Activated T-helper 2 cell treated with anti-CD3 and anti-CD28 coated beads, Interferon-gamma antibody, Interleukin-2, Interleukin-4, amounts not matched to agents 10 μg/mL and 5 μg/mL and 100 μg/mL, durations not matched to agents 14 hours and 24 hours and 36 hours (primary cell): ENCODE measurements around the gene SCYGR4. TPM values are rescaled to one million over a fixed set of nuclear protein-coding genes. Genes with fewer than 3 reads are reported as not detected.
"Not testable (repeated sequence)": the region's sequence is repeated elsewhere in the genome, so short reads cannot be mapped to it uniquely, and the experiment has no call there.

ENCODE experiments used
- DNase-seq: peaks from one replicate; pipeline ENCODE4 v3.0.0; 2021; ENCODE audit warnings: low spot score
- H3K27ac Mint-ChIP-seq: one replicate; pipeline ENCODE4 v1.8.0; 2021; ENCODE audit warnings: mixed read lengths
- H3K27me3 Mint-ChIP-seq: one replicate; pipeline ENCODE4 v1.8.0; 2021; ENCODE audit warnings: low read depth, mixed read lengths
- H3K36me3 Mint-ChIP-seq: one replicate; pipeline ENCODE4 v1.8.0; 2021; ENCODE audit warnings: low read depth, mixed read lengths
- H3K4me1 Mint-ChIP-seq: one replicate; pipeline ENCODE4 v1.8.0; 2021; ENCODE audit warnings: low read depth, mixed read lengths
- H3K4me3 Mint-ChIP-seq: one replicate; pipeline ENCODE4 v1.8.0; 2021; ENCODE audit warnings: low read depth, mild to moderate bottlenecking, moderate library complexity, mixed read lengths
- H3K9me3 Mint-ChIP-seq: one replicate; pipeline ENCODE4 v1.8.0; 2021; ENCODE audit warnings: mixed read lengths
- intact Hi-C: fragments of 100-400 bp; cut with micrococcal nuclease; formaldehyde crosslinking; loops from one replicate; pipeline ENCODE4 v1.15.1; 2023
- total RNA-seq: library from RNA; stranded (reverse); gene quantifications from 2 replicates; pipeline ENCODE4 v1.2.3, GENCODE V29; 2022

Gene SCYGR4
- total RNA-seq, 1 donor from 2014 or later: not detected

DNA sequence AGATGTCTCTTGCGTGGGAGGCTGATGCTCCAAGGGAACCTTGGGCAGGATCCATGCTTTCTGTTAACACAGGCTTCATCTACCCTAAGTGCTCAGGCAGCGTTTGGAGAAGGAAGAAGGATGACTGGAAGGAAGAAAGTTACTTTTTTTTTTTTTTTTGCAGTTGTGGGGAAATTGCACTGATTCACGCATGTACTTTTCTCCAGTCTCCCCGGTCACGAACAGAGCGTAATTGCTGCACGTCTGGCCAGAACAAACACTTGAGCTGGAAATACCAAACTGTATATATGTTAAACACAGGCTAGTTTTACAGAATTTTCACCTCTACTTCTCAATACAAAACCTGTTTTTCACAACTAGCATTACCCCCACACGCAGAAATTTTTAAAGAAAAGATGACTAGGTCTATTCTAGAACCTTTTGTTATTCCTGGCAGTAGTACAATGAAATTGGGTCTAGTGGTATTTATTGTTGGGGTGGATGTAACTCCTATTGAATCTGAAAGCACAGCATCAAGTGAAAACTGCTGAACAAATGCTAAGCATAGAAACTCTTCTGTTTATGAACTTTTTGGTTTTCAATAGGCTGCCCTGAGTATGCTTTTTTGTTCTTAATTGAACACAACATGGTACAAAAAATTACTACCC lies 40.0 kb downstream of the SCYGR4 start:
- no peak overlapping the region for H3K4me3 Mint-ChIP-seq
- peaks cover 3% of the 10 kb centered on the region for H3K27me3 Mint-ChIP-seq
- no peaks in the 10 kb centered on the region for H3K9me3 Mint-ChIP-seq
- H3K4me1 Mint-ChIP-seq: peaks cover 2% of the 10 kb centered on the region
- intact Hi-C loops: no loop called here
- DNase-seq: no peak
- H3K36me3 Mint-ChIP-seq: no peaks in the 10 kb centered on the region
- H3K27ac Mint-ChIP-seq: no peak overlapping the region

DNA sequence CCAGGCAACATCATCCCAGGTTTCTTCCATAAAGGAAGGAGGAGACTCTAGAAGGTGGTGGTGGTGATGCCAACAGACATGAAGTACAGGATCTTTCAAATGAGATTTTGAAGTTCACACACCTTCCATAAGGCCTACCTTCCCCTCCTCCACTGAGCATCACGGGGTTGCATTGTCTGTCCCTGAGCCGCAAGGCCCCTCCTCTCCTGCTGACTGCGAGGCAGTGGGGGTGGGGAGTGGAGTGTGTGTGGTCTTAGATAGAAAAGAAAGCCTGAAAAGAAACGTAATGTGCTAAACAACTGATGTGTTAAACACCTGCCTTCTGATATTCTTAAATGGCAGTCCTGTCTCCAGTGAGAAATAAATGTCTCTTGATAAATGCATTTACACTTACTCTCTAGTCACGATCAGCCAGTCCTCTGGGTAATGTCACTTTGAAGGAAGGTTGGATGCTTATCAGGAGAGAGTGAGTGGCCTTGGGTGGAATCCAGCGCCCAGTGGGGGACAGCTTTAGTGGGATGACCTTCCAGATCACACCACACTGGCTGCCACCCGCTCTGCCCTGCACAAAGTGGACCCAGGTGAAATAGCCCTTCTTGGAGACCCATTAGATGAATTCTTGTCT lies 43.8 kb downstream of the SCYGR4 start:
- intact Hi-C loops: no loop called here
- Mint-ChIP-seq H3K4me3 (no peak overlapping the region), H3K27ac (no peak overlapping the region), H3K4me1 (no peaks in the 10 kb centered on the region), H3K9me3 (no peaks in the 10 kb centered on the region), H3K27me3 (peaks cover 2% of the 10 kb centered on the region), H3K36me3 (no peaks in the 10 kb centered on the region)
- no peak for DNase-seq

DNA sequence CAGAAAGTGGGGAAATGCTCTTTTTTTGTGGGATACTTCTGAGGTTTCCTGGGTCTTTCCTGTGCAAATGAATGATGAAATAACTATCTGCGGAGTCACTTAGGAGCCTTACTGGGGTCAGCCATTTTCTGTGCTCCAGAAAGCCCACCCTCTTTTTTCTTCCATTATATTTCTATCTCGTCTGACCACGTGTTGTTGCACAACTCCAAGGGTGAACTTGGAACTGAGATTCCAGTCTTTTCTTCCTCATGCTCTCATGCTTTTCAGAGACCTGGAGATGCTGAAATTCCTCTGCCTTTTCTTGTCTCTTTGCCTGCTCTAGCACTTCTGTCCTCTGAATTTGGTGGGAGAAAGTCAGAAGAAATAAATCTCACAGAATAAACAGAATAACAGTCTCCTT lies 44.5 kb downstream of the SCYGR4 start:
- no peak overlapping the region for H3K4me3 Mint-ChIP-seq
- no peak overlapping the region for H3K27ac Mint-ChIP-seq
- H3K36me3 Mint-ChIP-seq: no peaks in the 10 kb centered on the region
- intact Hi-C loops: no loop called here
- no peaks in the 10 kb centered on the region for H3K9me3 Mint-ChIP-seq
- H3K27me3 Mint-ChIP-seq: peaks cover 2% of the 10 kb centered on the region
- no peaks in the 10 kb centered on the region for H3K4me1 Mint-ChIP-seq
- no peak for DNase-seq

DNA sequence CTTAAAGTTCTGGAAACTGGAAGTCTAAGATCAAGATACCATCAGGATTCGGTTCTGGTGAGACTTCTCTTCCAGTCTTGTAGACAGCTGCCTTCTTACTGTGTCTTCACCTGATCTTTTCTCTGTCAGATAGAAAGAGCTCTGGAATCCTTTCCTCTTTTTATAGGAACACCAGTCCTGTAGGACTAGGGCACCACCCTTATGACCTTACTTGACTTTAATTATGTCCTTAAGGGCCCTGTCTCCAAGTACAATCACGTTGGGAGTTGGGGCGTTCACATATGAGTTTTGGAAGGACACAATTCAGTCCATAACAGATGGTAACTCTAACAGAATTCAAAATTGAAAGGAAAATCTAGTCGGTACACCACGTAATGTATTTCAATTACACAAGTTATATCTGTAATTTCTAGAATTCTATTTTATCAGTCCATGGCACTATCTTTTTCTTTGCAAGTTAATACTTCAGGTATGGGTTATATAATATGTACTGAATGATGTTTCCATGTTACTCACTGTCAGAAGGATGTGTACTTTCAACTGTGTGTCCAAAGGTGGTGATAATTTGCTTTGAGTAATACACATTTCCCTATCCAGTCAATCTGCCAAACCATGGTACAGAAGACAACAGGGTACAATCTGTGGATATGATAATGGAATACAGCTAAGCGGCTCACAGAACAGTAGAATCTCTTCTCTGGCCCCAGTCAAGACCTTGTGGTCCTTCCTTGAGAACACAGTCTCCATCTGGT lies 48.1 kb downstream of the SCYGR4 start:
- Mint-ChIP-seq H3K36me3 (no peaks in the 10 kb centered on the region), H3K9me3 (no peaks in the 10 kb centered on the region), H3K4me1 (no peaks in the 10 kb centered on the region), H3K4me3 (no peak overlapping the region), H3K27me3 (no peaks in the 10 kb centered on the region), H3K27ac (no peak overlapping the region)
- intact Hi-C loops: no loop called here
- DNase-seq: no peak

DNA sequence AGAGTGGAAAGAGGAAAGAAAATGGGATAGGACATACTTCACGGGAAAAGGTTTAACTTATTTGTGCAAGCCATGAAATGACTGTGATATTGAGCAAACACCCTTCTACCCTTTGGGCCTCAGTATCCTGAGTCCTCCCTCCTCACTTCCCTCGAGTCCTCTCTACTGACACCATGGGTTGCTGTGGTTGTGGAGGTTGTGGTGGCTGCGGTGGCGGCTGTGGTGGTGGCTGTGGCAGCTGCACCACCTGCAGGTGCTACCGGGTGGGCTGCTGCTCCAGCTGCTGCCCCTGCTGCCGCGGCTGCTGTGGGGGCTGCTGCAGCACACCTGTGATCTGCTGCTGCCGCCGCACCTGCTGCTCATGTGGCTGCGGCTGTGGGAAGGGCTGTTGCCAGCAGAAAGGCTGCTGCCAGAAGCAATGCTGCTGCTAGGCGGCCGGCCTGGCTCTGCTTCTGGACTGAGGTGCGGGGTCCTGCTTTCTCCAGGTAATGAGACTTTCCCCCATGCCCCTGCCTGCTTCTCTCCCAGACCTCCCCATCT lies 49.4 kb downstream of the SCYGR4 start, which contains the start of gene SCYGR5:
TSS of gene SCYGR5 (plus strand) at position 174 of the 540 bp plus-strand sequence. CDS start at position 174, 0 bp downstream.
- H3K36me3 Mint-ChIP-seq, H3K4me3 Mint-ChIP-seq, DNase-seq, H3K27me3 Mint-ChIP-seq, intact Hi-C loops, H3K9me3 Mint-ChIP-seq, H3K27ac Mint-ChIP-seq, H3K4me1 Mint-ChIP-seq: not testable (repeated sequence)

Other genes starting within 250 kb of the SCYGR4 start
- not detected in 2 replicates for gene TM4SF20, start 238.2 kb upstream of the SCYGR4 start, total RNA-seq
- not detected in 2 replicates for gene SCYGR1, start 229.5 kb upstream of the SCYGR4 start, total RNA-seq
- gene AGFG1, start 145.3 kb upstream of the SCYGR4 start, total RNA-seq: 137 and 139 TPM in 2 replicates
- not detected in 2 replicates for gene SCYGR2, start 18.6 kb upstream of the SCYGR4 start, total RNA-seq
- not detected in 2 replicates for gene SCYGR3, start 2.7 kb upstream of the SCYGR4 start, total RNA-seq
- gene SCYGR5, start 49.3 kb downstream of the SCYGR4 start, total RNA-seq: not detected in 2 replicates
- gene SLC19A3, start 100.5 kb downstream of the SCYGR4 start, total RNA-seq: not detected in 2 replicates
- gene SCYGR6, start 107.3 kb downstream of the SCYGR4 start, total RNA-seq: not detected in 2 replicates
- not detected in 2 replicates for gene SCYGR7, start 110.8 kb downstream of the SCYGR4 start, total RNA-seq
- not detected in 2 replicates for gene SCYGR8, start 128.4 kb downstream of the SCYGR4 start, total RNA-seq
- gene CCL20, start 196.3 kb downstream of the SCYGR4 start, total RNA-seq: 1.4 and 2.0 TPM in 2 replicates